GM12864 (cell line): ENCODE results near the gene FRMD4A.

Source experiments
- DNase-seq: peaks from one replicate; pipeline ENCODE4 v3.0.0-alpha.2; 2011; ENCODE audit warnings: low read depth
- H3K4me3 ChIP-seq: 2 replicates; pipeline ENCODE4 v1.5.1; 2011; ENCODE audit warnings: mild to moderate bottlenecking, low read depth, low read length, control low read depth
- CTCF ChIP-seq: IDR thresholded peaks from 2 replicates; pipeline ENCODE4 v1.5.1; 2011; ENCODE audit warnings: low read depth, mild to moderate bottlenecking, moderate library complexity, low read length, control low read depth, inconsistent platforms; ENCODE audit errors: missing control alignments

The FRMD4A gene

GRCh38 chr10:14371581-14371980 is 40.9 kb upstream of the FRMD4A start:
- no peak overlapping the region for H3K4me3 ChIP-seq
- no peak for DNase-seq
- TF ChIP-seq CTCF = no peak

GRCh38 chr10:14370894-14371293 is 40.2 kb upstream of the FRMD4A start:
- DNase-seq = no peak
- TF ChIP-seq CTCF = no peak

DNA sequence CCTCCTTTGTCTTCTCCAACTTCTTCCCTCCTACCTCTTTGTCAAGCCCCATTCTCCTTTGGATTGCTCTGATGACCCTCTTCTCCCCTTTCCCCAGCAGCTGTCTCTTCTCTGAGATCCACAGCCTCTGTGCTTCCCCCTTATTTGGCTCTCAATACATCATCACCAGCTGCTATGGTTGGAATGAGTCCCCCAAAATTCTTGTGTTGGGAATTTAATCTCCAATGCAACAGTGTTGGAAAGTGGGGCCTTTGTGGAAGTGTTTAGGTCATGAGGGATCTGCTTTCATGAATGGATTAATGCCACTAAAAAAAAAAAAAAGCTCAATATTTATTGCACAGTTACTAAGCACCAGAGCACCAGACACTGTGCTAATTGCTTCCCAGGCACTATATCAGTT is 39.2 kb upstream of the FRMD4A start:
- TF ChIP-seq CTCF = no peak
- no peak for DNase-seq
- no peak overlapping the region for H3K4me3 ChIP-seq

More at GRCh38 chr10:14370894-14371293, 40.2 kb upstream of the FRMD4A start:
- H3K4me3 ChIP-seq = no peak overlapping the region

DNA sequence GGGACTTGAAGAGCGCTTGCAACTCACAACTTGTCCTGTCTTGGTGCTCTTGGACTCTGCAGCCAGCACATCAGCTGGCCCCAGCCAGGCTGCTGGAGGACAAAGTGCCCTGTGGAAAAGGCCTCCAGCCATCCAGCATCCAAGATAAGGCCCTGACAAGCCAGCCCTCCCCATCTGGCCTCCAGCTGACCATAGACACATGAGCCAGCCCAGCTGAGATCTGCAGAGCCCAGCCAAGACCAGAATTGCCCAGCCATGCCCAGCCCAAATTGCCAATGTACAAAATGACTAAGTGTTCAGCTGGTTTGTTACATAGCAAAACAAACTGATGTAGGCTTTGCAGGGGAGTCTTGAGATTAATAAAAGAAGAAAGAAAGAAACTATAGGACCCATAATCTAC is 36.0 kb upstream of the FRMD4A start:
- H3K4me3 ChIP-seq = no peak overlapping the region
- no peak for DNase-seq
- no peak for TF ChIP-seq CTCF

DNA sequence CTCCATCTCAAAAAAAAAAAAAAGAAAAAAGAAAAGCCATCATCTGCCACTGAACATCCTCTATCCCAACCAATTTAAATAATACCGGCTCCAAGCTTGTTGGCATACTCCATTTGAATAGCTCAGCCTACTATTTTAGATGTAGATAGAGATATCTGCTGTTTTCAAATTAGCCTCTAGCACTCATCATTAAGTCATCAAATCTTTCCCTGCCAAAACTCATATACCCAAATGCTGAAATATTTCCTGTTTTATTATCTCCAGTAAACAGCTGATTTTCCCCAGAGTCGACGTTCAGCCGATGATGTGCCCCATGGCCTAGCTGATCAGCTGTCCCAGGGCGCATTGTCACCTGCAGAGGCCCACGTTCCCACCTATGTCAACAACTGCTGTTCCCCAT is 34.5 kb upstream of the FRMD4A start:
- no peak overlapping the region for H3K4me3 ChIP-seq
- DNase-seq = no peak
- TF ChIP-seq CTCF = no peak

GRCh38 chr10:14362104-14362503 is 31.4 kb upstream of the FRMD4A start:
- H3K4me3 ChIP-seq = no peak overlapping the region
- TF ChIP-seq CTCF = no peak
- DNase-seq = no peak

DNA sequence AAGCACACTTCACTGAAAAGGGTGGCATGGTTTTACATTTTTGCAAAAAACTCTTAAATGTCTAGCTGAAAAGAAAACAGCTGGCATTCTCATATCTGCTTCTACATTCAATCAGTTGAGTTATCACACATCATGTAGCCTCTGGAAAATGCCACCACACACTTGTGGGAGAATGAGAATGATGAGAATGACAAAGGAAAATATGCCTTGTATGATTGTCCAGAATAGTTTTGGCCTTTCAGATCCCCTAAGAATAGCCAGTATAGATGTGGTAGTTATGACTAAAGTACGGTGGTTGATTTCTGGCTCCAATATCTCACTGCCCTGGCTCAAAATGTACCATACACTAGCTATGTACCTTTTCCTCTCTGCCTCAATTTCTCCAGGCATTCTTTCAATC is 30.2 kb upstream of the FRMD4A start:
- H3K4me3 ChIP-seq = no peak overlapping the region
- no peak for DNase-seq
- TF ChIP-seq CTCF = no peak
